Panc1 (cell line): ENCODE data around the gene DNAAF8. TPM values are rescaled to one million over a fixed set of nuclear protein-coding genes. Genes with fewer than 3 reads are reported as not detected.
"Not testable (repeated sequence)": the region's sequence is repeated elsewhere in the genome, so short reads cannot be mapped to it uniquely, and the experiment has no call there.

Experiments
- ATAC-seq: fragments of 200-7000 bp; cut with Tn5 transposase; 2 replicates; pipeline ENCODE4 v1.9.1; 2020; ENCODE audit warnings: mild to moderate bottlenecking, moderate library complexity
- BruUV-seq: library from RNA; stranded (reverse); fragments of 400-500 nt; replicated peaks from 2 replicates; lab custom pipeline; 2021; lab: Mats Ljungman, UMichigan
- CTCF ChIA-PET: fragments of 300-600 bp; sonication (Branson Sonifier 250); formaldehyde crosslinking; loops from one replicate; lab custom pipeline; 2022; ENCODE audit warnings: antibody characterized with exemption; lab: Charles Lee
- POLR2A ChIA-PET: fragments of 300-600 bp; sonication (Branson Sonifier 250); formaldehyde crosslinking; loops from one replicate; lab custom pipeline; 2022; ENCODE audit warnings: antibody characterized with exemption; lab: Charles Lee
- DNase-seq: peaks from one replicate; pipeline ENCODE4 v3.0.0-alpha.2; 2010; ENCODE audit warnings: low read depth, low spot score
- H3K27ac ChIP-seq: 2 replicates; pipeline ENCODE4 v1.5.1; 2011; ENCODE audit warnings: mild to moderate bottlenecking, low read length, inconsistent platforms
- H3K27me3 ChIP-seq: fragments of 200-500 bp; sonication (Bioruptor generic); 2 replicates; pipeline ENCODE4 v1.6.0; 2014; ENCODE audit warnings: low read length, inconsistent platforms; ENCODE audit not compliant: control insufficient read depth, insufficient read depth
- H3K36me3 ChIP-seq: fragments of 200-500 bp; sonication (Bioruptor generic); 2 replicates; pipeline ENCODE4 v1.5.1; 2014; ENCODE audit warnings: inconsistent platforms, mild to moderate bottlenecking, low read length, moderate library complexity; ENCODE audit not compliant: control insufficient read depth, insufficient read depth
- H3K4me1 ChIP-seq: 2 replicates; pipeline ENCODE4 v1.5.1; 2011; ENCODE audit warnings: inconsistent platforms, mild to moderate bottlenecking, low read length, moderate library complexity; ENCODE audit not compliant: control insufficient read depth, insufficient read depth
- H3K4me3 ChIP-seq, 2 experiments: 2 replicates each; pipeline ENCODE4 v1.5.1; 2011 to 2012; ENCODE audit warnings: low read depth in 2 of 2, low read length in 2 of 2, mild to moderate bottlenecking in 2 of 2, inconsistent platforms in 1 of 2, moderate library complexity in 1 of 2
- H3K9me3 ChIP-seq: fragments of 200-500 bp; sonication (Bioruptor generic); 2 replicates; pipeline ENCODE4 v1.5.1; 2014; ENCODE audit warnings: low read depth, mild to moderate bottlenecking, inconsistent platforms, low read length, moderate library complexity; ENCODE audit not compliant: control insufficient read depth, insufficient read depth
- POLR2AphosphoS5 ChIP-seq: IDR thresholded peaks from 2 replicates; pipeline ENCODE4 v1.6.1; 2012; ENCODE audit warnings: mild to moderate bottlenecking, low read depth, low read length, moderate library complexity
- SIN3A ChIP-seq: IDR thresholded peaks from 2 replicates; pipeline ENCODE4 v1.6.1; 2012; ENCODE audit warnings: low read depth, mild to moderate bottlenecking, low read length, moderate library complexity, borderline replicate concordance; ENCODE audit not compliant: insufficient read depth
- TCF7L2 ChIP-seq: IDR thresholded peaks from 2 replicates; pipeline ENCODE4 v1.6.1; 2011; ENCODE audit warnings: mild to moderate bottlenecking, low read depth, low read length, inconsistent platforms
- in situ Hi-C: cut with HindIII; loops from 2 replicates; pipeline ENCODE4 v1.10.0; 2016; ENCODE audit warnings: low sequenced_read_pairs, low pct_unique_long_range_greater_than_20kb
- intact Hi-C: fragments of 100-400 bp; cut with micrococcal nuclease; formaldehyde crosslinking; loops from one replicate; pipeline ENCODE4 v1.10.0; 2022; ENCODE audit not compliant: unreplicated experiment
- total RNA-seq: library from RNA; stranded (reverse); gene quantifications from one replicate; pipeline ENCODE4 v1.2.1, GENCODE V29; 2021; ENCODE audit not compliant: unreplicated experiment
- TF ChIP-seq, protein P1 (sequence below), 2 experiments: IDR thresholded peaks; 2 replicates each; pipeline ENCODE4 v1.6.1; 2011 to 2012; ENCODE audit warnings: low read depth in 2 of 2, control low read depth in 1 of 2, low read length in 1 of 2, mild to moderate bottlenecking in 1 of 2, moderate library complexity in 1 of 2; ENCODE audit not compliant: insufficient read depth in 1 of 2
- TF ChIP-seq, protein P2 (sequence below): fragments of 450-650 bp; IDR thresholded peaks from 2 replicates; pipeline ENCODE4 v1.5.1; 2017; ENCODE audit warnings: mild to moderate bottlenecking

Gene DNAAF8
- total RNA-seq, 1 experiment from 2014 or later = 2.3 TPM

DNA sequence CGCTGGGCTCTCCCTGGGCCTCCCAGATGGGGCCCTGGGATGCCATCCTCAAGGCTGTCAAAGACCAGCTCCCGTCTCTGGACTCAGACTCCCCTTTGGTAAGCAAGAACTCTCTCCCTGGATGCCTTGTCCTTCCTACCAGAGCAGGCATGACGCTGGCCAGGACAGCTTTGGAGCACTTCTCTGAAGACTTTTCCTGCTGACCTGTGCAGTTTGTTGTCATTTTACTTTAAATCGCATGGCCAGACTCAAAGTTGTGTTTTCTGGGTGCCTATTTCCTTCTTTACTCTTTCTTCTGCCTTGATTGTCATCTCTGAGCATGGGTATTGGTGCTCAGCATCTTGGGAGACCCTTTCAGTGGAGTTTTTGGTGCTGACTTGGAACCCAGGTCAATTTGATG is 2.2 kb downstream of the DNAAF8 start:
- CTCF ChIA-PET = no interaction called here
- ATAC-seq (no peak), DNase-seq (no peak)
- no peaks in the 10 kb centered on the region for H3K27me3 ChIP-seq
- intact Hi-C loops = no loop called here
- in situ Hi-C loops = no loop called here
- no TSS peak for BruUV-seq
- H3K9me3 ChIP-seq = no peaks in the 10 kb centered on the region
- no peaks in the 10 kb centered on the region for H3K4me1 ChIP-seq
- H3K4me3 ChIP-seq = no peak overlapping the region
- POLR2A ChIA-PET = no interaction called here
- peaks cover 4% of the 10 kb centered on the region; the same call in 1 of the 2 replicates for H3K36me3 ChIP-seq
- TF ChIP-seq, protein P1, sequence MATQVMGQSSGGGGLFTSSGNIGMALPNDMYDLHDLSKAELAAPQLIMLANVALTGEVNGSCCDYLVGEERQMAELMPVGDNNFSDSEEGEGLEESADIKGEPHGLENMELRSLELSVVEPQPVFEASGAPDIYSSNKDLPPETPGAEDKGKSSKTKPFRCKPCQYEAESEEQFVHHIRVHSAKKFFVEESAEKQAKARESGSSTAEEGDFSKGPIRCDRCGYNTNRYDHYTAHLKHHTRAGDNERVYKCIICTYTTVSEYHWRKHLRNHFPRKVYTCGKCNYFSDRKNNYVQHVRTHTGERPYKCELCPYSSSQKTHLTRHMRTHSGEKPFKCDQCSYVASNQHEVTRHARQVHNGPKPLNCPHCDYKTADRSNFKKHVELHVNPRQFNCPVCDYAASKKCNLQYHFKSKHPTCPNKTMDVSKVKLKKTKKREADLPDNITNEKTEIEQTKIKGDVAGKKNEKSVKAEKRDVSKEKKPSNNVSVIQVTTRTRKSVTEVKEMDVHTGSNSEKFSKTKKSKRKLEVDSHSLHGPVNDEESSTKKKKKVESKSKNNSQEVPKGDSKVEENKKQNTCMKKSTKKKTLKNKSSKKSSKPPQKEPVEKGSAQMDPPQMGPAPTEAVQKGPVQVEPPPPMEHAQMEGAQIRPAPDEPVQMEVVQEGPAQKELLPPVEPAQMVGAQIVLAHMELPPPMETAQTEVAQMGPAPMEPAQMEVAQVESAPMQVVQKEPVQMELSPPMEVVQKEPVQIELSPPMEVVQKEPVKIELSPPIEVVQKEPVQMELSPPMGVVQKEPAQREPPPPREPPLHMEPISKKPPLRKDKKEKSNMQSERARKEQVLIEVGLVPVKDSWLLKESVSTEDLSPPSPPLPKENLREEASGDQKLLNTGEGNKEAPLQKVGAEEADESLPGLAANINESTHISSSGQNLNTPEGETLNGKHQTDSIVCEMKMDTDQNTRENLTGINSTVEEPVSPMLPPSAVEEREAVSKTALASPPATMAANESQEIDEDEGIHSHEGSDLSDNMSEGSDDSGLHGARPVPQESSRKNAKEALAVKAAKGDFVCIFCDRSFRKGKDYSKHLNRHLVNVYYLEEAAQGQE (IDR thresholded peaks at IDR 0.05; ENCODE audit: insufficient read depth in 1 of 2, low read depth in 2 of 2, low read length in 1 of 2) = no peak
- TF ChIP-seq, protein P2, sequence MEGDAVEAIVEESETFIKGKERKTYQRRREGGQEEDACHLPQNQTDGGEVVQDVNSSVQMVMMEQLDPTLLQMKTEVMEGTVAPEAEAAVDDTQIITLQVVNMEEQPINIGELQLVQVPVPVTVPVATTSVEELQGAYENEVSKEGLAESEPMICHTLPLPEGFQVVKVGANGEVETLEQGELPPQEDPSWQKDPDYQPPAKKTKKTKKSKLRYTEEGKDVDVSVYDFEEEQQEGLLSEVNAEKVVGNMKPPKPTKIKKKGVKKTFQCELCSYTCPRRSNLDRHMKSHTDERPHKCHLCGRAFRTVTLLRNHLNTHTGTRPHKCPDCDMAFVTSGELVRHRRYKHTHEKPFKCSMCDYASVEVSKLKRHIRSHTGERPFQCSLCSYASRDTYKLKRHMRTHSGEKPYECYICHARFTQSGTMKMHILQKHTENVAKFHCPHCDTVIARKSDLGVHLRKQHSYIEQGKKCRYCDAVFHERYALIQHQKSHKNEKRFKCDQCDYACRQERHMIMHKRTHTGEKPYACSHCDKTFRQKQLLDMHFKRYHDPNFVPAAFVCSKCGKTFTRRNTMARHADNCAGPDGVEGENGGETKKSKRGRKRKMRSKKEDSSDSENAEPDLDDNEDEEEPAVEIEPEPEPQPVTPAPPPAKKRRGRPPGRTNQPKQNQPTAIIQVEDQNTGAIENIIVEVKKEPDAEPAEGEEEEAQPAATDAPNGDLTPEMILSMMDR = no peak
- TF ChIP-seq SIN3A (no peak), TCF7L2 (no peak), POLR2AphosphoS5 (no peak)
- H3K27ac ChIP-seq = no peak overlapping the region

DNA sequence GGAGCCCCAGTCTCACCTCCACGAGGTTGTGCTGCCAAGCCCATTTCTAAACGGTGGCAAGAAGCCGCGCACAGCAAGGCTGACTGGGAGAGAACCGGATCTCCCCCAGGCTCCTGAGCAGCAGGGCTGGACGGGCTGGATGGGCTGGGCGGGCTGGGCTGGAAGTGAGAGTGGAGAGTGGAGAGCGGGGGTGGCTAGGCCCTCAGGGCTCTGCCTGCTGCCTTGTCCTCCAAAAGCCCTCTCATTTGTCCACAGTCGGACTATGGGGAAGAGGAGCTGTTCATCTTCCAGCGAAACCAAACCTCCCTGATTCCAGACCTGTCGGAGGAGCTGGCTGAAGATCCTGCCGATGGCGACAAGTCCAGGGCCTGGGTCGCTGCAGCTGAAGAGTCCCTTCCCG is 3.2 kb downstream of the DNAAF8 start:
- intact Hi-C loops = no loop called here

DNA sequence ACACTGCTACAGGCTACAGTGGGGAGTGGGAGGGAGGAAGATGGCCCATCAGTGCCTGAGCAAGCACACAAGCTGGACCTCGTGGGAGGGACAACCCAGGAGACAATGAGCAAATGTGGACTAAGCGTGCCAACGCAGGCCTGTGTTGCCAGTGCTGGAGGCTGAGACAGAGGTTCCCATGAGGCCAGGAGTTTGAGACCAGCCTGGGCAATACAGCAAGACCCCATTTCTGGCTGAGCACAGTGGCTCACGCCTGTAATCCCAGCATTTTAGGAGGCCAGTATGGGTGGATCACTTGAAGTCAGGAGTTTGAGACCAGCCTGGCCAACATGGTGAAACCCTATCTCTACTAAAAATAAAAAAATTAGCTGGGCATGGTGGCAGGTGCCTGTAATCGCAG is 4.0 kb downstream of the DNAAF8 start:
- ATAC-seq, intact Hi-C loops, DNase-seq, H3K4me3 ChIP-seq, H3K27me3 ChIP-seq, in situ Hi-C loops, H3K27ac ChIP-seq, H3K36me3 ChIP-seq, CTCF ChIA-PET, BruUV-seq, H3K9me3 ChIP-seq, H3K4me1 ChIP-seq: not testable (repeated sequence)
- POLR2A ChIA-PET = interaction anchor here (0.5 kb wide), 1 partner anchor 86 kb away, joined by 3 read pairs; no protein-coding TSS in a partner anchor

More for the DNA sequence above, 3.2 kb downstream of the DNAAF8 start:
- CTCF ChIA-PET = no interaction called here
- Histone ChIP-seq H3K27ac (no peak overlapping the region), H3K27me3 (no peaks in the 10 kb centered on the region), H3K36me3 (peaks cover 4% of the 10 kb centered on the region; the same call in 1 of the 2 replicates), H3K4me3 (no peak overlapping the region), H3K4me1 (no peaks in the 10 kb centered on the region), H3K9me3 (no peaks in the 10 kb centered on the region)
- no peak for ATAC-seq
- no TSS peak for BruUV-seq
- DNase-seq = no peak
- in situ Hi-C loops = no loop called here
- POLR2A ChIA-PET = no interaction called here
- no peak for TF ChIP-seq SIN3A
- TF ChIP-seq, protein P1 (IDR thresholded peaks at IDR 0.05; ENCODE audit: insufficient read depth in 1 of 2, low read depth in 2 of 2, low read length in 1 of 2) = no peak
- no peak for TF ChIP-seq POLR2AphosphoS5
- TF ChIP-seq, protein P2 = no peak
- TF ChIP-seq TCF7L2 = no peak
